ENCODE measurements around the gene RANGRF.
A peak's percentile ranks its signal among the peaks of the same experiment; 100 is the strongest.
"Not testable (repeated sequence)": the region's sequence is repeated elsewhere in the genome, so short reads cannot be mapped to it uniquely, and the experiment has no call there.

Gene RANGRF, protein sequence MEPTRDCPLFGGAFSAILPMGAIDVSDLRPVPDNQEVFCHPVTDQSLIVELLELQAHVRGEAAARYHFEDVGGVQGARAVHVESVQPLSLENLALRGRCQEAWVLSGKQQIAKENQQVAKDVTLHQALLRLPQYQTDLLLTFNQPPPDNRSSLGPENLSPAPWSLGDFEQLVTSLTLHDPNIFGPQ

DNA sequence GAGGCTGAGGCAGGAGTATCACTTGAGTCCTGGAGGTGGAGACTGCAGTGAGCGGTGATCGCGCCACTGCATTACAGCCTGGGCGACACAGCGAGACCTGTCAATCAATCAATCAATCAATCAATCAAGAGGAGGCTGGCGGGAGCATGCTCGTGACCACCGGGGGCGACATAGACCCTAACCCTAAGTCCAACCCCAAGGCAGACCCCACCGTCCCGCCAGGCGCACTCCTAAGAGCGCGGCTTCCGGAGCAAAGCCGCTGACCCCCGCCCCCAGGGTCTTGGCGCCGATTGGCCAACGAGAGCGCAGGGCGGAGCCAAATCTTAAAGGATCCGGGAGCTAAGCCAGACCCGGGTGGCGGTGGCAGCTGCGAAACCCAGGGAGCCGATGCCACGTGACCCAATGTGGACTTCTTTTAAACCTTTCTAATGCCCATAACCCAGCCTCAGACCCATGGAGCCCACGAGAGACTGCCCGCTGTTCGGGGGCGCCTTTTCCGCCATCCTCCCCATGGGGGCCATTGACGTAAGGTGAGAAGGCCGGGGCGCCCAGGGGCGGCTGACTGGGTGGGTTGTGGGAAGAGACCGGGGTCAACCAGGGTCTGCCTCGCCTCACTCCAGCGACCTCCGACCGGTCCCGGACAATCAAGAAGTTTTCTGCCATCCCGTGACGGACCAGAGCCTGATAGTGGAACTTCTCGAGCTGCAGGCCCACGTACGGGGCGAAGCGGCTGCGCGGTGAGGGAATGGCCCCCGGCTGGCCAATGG is at the start of gene RANGRF:
TSS of gene RANGRF (plus strand) at position 335 of the 767 bp plus-strand sequence. CDS start at position 454, 119 bp downstream.
- DNase-seq = peak; percentile 90

DNA sequence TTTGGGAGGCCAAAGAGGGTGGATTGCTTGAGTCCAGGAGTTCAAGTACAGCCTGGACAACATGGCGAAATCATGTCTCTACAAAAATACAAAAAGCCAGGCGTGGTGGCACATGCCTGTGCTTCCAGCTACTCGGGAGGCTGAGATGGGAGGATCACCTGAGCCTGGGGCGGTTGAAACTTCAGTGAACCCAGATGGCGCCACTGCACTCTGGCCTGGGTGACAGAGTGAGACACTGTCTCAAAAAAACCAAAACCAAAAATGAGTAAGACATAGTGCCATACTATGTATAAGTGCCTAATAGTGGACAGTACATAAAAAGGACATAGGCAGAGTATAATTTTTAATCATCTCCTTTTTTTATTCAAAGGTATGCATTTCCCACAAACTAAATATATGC is 44.6 kb upstream of the RANGRF start:
- no peak for DNase-seq

DNA sequence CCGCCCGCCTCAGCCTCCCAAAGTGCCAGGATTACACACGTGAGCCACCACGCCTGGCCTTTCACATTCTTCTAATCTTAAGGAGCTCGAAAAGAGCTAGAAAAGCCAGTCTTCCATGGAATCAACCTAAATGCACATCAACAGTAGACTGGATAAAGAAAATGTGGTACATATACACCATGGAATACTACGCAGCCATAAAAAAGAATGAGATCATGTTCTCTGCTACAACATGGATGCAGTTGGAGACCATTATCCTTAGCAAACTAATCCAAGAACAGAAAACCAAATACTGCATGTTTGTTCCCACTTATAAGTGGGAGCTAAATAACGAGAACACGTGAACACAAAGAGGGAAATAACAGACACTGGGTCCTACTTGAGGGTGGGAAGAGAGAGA is 43.7 kb upstream of the RANGRF start:
- DNase-seq = no peak

DNA sequence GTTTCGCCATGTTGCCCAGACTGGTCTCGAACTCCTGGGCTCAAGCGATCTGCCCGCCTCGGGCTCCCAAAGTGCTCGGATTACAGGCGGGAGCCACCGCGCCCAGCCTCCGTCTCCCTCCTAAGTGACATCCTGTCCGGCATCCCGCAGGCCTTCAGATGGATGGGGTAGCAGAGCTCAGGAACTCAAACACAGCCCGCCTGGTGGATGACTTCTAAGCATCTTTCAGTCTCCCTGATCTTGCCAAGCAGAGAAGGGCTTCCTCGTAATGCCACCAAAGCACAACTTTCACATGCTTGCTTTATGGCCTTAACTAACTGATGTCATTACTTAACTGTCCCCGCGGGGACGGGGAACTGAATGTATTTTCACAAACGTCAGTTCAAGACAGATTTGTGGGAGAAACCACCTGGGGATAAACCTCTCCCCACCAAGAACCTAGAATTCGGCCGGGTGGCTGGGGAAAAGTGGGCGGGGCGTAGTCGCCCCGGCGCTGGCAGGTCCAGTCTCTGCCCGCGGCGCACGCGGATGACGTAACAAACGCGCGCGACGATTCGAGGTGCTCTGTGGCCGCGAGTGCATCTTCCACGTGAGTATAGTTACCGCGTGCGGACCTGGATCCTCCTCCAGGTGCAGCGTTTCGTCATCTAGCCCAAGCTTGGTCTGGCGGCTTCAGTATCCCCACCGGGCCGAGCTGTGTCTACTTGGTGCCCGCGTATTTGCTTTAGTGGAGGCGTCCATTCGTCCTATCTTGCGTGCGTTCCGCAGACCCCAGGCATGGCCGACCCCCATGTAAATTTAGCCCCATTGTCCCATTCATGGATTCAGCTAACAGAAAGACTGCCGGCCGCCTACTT is 39.5 kb upstream of the RANGRF start, which contains the start of gene PFAS:
TSS of gene PFAS (plus strand) at position 539 of the 857 bp plus-strand sequence. CDS start 4,649 bp downstream, outside the sequence.
- peak; percentile 94 for DNase-seq

DNA sequence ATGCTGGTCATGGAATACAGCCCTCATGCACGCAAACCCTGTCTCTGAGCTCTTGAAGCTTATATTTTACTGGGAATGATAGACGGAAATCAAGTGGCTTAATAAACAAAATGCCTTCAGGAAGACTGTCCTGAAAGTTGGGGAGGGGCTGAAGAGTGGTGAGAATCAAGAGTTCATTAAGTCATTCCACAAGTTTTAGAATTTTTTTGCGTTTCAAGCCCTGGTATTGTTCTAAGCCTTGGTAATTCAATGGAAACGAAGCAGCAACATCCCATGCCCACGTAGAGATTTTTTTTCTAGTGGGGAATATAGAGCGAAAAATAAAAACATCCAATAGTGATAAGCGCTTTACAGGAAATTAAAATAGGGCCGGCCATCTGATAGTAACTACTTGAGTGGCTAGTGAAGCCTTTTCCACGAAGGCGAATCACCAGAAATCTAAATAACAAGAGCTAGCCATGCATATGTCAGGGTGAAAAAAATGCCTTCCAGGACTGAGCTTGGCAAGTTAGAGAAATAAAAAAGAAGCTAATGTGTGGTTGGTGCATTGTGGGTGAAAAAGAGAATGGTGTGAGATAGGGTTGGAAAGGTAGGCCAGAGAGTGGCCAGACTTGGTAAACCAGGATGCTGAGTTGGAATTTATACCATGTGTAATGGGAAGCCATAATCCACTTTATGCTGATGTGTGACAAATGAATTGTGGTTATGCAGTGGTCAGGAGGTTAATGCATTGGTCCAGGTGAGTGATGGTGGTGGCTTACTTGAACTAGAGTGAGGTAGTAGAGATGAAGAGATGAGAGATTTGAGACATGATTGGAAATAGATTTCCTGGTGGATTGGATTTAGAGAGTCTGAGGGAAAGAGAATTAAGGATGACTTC is 38.6 kb upstream of the RANGRF start:
- no peak for DNase-seq

DNA sequence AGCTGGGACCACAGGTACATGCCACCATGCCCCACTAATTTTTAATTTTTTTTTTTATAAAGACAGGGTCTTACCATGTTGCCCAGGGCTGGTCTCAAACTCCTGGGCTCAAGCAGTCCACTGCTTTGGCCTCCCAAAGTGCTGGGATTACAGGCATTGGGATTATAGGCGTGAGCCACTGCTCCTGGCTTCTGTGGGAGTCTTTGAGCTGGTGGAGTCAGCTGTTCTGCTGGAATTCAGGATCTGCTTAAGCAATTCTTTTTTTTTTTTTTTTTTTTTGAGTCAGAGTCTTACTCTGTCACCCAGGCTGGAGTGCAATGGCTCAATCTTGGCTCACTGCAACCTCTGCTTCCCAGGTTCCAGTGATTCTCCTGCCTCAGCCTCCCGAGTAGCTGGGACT is 37.1 kb upstream of the RANGRF start:
- not testable (repeated sequence) for DNase-seq

DNA sequence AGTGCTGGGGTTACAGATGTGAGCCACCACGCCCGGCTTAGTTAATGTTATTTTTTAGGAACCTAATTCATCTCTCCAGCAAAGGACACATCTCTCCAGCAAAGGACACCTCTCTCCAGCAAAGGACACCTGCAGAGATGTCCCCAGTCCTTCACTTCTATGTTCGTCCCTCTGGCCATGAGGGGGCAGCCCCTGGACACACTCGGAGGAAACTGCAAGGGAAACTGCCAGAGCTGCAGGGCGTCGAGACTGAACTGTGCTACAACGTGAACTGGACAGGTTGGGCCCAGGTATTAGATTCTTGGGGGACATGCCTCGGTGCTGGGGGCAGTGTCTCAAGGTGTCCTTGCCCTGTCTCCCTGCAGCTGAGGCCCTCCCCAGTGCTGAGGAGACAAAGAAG is 34.7 kb upstream of the RANGRF start:
- DNase-seq = no peak

DNA sequence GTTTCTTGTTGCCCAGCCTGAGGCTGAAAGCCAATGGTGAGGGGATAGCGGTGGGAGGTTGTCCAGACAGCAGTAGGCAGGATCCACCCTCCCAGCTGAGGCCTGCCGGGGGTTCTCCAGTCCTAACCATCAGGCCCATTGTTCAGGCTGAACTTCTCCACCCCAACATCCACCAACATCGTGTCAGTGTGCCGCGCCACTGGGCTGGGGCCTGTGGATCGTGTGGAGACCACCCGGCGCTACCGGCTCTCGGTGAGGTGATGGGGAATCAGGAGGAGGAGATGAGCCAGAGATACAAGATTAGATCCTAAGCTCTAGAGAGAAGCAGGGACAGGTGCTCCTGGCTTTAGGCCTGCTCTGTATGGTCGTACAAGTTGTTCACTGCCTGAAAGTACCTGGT is 33.6 kb upstream of the RANGRF start:
- no peak for DNase-seq

DNA sequence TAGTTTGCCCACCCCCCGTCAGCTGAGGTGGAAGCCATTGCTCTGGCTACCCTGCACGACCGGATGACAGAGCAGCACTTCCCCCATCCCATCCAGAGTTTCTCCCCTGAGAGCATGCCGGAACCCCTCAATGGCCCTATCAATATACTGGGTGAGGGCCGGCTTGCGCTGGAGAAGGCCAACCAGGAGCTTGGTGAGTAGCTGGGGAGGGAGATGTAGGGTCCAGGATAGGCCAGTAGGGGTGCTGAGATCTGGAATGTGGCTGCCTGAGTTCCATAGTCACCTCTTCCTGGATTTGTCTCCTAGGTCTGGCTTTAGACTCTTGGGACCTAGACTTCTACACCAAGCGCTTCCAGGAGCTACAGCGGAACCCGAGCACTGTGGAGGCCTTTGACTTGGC is 33.0 kb upstream of the RANGRF start:
- no peak for DNase-seq

DNA sequence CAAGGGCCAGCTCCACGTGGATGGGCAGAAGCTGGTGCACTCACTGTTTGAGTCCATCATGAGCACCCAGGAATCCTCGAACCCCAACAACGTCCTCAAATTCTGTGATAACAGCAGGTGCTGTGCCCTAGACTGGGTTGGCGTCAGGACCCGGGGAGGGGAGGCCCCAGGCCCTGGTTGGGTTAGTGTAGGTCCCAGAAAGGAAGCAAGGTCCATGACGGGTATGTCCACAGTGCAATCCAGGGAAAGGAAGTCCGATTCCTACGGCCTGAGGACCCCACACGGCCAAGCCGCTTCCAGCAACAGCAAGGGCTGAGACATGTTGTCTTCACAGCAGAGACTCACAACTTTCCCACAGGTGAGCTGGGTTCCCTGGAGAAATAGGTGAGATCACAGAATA is 32.2 kb upstream of the RANGRF start:
- no peak for DNase-seq

DNA sequence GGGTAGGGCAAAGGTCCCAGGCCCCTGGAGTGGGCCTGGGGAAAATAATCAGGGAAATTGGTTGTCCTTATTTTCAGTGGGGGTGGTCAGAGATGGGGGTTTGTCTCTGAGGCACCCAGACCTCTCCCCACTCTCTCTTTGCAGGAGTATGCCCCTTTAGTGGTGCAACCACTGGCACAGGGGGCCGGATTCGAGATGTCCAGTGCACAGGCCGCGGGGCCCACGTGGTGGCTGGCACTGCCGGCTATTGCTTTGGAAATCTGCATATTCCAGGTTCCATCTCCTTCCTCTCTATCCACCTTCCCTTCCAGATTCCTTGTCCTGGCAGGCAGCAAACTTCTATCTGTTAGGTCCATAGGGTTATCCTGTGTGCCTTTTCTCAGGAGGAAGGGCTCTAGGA is 31.8 kb upstream of the RANGRF start:
- no peak for DNase-seq

DNA sequence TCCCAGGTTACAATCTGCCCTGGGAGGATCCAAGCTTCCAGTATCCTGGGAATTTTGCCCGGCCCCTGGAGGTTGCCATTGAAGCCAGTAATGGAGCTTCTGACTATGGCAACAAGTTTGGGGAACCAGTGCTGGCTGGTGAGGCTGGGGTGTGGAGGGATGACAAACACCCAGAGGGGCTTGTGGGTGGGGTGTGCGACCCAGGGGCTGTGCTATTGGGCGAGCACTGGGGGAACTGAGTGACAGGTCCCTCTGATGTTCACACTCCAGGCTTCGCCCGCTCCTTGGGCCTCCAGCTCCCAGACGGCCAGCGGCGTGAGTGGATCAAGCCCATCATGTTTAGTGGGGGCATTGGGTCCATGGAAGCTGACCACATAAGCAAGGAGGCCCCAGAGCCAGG is 30.7 kb upstream of the RANGRF start:
- DNase-seq = no peak

DNA sequence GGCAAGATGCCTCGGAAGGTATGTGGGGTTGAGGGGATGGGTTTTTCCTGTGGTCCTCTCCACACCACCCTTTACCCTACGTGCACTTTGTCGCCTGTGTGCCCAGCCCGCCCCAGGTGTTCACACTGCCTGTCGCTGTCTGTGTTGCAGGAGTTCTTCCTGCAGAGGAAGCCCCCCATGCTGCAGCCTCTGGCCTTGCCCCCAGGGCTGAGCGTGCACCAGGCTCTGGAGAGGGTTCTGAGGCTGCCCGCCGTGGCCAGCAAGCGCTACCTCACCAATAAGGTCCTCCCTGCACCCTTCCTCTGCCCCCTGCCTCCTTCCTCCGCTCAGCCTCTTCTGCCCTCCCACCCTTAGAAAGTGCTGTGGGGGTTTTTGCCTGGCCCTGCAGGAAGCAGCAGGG is 24.1 kb upstream of the RANGRF start:
- no peak for DNase-seq

DNA sequence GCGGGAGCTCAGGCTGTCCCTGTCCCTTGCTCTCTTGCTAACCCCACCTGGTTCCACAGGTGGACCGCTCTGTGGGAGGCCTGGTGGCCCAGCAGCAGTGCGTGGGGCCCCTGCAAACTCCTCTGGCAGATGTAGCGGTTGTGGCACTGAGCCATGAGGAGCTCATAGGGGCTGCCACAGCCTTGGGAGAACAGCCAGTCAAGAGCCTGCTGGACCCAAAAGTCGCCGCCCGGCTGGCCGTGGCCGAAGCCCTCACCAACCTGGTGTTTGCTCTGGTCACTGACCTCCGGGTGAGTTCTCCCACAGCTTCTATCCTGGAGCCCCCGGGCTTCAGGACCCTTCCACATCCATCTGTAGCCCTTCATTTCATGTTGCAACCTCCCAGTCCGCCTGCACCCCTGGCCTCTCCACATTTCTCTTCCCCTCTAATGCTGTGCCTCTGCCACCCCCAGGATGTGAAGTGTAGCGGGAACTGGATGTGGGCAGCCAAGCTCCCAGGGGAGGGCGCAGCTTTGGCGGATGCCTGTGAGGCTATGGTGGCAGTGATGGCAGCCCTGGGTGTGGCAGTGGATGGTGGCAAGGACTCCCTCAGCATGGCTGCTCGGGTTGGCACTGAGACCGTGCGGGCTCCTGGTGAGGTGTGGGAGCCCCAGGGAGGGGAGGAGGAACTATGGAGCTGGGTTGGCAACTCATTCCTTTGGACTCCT is 23.5 kb upstream of the RANGRF start:
- no peak for DNase-seq

DNA sequence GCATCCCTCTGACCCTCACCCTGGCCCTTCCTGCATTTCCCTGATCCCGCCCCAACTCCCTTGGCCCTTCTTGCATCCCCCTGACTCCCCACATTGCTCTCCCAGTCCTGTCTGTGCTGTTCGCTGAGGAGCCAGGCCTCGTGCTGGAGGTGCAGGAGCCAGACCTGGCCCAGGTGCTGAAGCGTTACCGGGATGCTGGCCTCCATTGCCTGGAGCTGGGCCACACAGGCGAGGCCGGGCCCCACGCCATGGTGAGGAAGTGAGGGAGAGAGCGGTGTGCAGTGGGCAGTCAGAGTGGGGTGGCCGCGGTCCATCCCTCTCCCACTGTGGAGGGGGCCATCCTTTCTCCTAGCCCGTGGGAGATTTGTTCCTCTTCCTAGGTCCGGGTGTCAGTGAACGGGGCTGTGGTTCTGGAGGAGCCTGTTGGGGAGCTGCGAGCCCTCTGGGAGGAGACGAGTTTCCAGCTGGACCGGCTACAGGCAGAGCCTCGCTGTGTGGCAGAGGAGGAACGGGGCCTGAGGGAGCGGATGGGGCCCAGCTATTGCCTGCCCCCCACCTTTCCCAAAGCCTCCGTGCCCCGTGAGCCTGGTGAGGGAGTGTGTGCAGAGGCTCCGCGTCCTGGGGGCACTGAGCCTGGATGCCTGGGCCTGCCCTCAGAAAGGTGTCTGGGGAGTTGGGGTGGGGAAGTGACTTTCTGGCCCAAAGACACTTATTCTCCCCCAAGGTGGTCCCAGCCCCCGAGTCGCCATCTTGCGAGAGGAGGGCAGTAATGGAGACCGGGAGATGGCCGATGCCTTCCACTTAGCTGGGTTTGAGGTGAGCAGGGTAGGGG is 21.6 kb upstream of the RANGRF start:
- no peak for DNase-seq

DNA sequence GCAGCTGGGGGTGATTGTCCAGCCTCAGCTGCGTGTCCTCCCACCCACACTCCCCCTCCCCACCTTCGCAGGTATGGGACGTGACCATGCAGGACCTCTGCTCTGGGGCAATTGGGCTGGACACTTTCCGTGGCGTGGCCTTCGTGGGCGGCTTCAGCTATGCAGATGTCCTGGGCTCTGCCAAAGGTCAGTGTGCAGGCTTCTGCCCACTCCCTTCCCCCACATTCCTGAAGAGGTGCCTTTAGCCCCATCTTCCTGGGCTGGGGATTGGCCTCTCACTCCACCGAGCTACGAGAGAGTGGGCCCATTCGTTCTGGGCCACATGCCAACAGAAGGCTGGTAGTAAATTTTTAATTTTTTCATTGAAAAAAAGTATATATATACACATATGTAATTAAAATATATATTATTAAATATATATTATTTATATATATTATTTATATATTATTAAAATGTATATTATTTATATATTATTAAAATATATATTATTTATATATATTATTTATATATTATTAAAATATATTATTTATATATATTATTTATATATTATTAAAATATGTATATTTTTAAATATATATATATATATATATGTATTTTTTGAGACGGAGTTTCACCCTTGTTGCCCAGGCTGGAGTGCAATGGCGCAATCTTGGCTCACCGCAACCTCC is 20.9 kb upstream of the RANGRF start:
- DNase-seq = no peak

DNA sequence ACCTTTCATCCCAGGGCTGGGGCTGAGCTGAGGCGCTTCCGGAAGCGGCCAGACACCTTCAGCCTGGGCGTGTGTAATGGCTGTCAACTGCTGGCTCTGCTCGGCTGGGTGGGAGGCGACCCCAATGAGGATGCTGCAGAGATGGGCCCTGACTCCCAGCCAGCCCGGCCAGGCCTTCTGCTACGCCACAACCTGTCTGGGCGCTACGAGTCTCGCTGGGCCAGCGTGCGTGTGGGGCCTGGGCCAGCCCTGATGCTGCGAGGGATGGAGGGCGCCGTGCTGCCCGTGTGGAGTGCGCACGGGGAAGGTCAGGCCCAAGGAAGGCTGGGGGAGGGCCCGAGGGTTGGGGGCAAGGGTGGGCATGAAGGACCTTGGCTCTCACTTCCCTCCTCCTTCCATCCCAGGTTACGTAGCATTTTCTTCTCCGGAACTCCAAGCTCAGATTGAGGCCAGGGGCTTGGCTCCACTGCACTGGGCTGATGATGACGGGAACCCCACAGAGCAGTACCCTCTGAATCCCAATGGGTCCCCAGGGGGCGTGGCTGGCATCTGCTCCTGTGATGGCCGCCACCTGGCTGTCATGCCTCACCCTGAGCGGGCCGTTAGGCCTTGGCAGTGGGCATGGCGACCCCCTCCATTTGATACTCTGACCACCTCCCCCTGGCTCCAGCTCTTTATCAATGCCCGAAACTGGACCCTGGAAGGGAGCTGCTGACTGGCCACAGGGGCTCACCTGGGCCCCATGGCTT is 19.7 kb upstream of the RANGRF start:
- no peak for DNase-seq

DNA sequence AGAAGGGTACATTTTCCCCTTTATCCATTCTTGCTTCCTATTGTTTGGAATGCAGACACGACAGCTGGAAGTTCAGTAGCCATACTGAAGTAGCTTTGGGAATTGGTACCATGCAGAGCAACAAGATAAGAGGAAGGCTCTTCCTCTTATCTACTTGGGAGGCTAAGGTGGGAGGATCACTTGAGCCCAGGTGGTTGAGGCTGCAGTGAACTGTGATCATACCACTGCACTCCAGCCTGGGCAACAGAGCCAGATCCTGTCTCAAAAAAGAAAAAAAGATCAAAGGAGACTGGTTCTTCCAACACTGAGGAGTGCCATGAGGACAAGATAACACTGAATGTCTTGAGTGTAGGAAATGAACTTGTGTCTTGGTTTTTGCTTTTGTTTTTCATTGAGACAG is 16.0 kb upstream of the RANGRF start:
- no peak for DNase-seq

DNA sequence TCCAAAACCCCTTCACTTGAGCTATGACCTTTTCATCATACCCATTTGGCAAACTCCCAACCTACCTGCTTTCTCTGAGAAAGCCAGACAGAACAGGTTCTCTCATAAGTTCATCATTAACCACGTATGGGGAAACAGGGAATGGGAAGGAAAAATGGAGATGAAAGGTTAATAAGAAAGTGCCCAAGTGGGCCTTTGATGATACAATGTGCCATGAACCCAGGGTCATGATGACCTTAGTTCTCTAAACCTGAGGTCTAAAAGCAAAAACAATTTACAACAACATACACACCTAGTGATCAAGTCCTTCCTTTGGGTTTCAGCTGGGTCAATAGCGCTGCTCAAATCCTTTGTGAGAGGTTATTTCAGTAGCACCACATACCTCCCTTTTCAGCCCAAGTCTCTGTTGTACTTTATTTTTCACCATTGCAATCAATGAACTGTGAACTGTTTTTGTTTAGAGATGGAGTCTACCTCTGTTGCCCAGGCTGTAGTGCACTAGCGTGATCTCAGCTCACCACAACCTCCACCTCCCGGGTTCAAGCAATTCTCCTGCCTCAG is 14.5 kb upstream of the RANGRF start:
- DNase-seq = no peak
